Endothelial cell of umbilical vein (primary cell): ENCODE results near the gene MAN2C1. TPM values are rescaled to one million over a fixed set of nuclear protein-coding genes. Genes with fewer than 3 reads are reported as not detected.
"Not testable (repeated sequence)": the region's sequence is repeated elsewhere in the genome, so short reads cannot be mapped to it uniquely, and the experiment has no call there.

Experiments
- BruUV-seq: library from RNA; stranded (reverse); fragments of 400-500 nt; replicated peaks from 2 replicates; lab custom pipeline; 2021; lab: Mats Ljungman, UMichigan
- CTCF ChIA-PET: fragments of 300-600, 350-600 bp; sonication (Branson Sonifier 250); formaldehyde crosslinking; loops from one replicate; lab custom pipeline; 2021; ENCODE audit warnings: antibody characterized with exemption, inconsistent platforms; lab: Charles Lee
- POLR2A ChIA-PET: fragments of 300-600, 350-600 bp; sonication (Branson Sonifier 250); formaldehyde crosslinking; loops from one replicate; lab custom pipeline; 2021; ENCODE audit warnings: antibody characterized with exemption, inconsistent platforms; lab: Charles Lee
- DNase-seq: peaks from one replicate; pipeline ENCODE4 v3.0.0-alpha.2; 2011; ENCODE audit warnings: low read depth, low spot score
- FAIRE-seq: peaks from 2 replicates; lab custom pipeline; 2011; peaks lifted over from hg19 to GRCh38; lab: Jason Lieb, UNC
- H2AFZ ChIP-seq: 2 replicates; pipeline ENCODE4 v1.6.0; 2012; ENCODE audit warnings: low read depth, low read length, control low read depth, inconsistent platforms
- H3K27ac ChIP-seq: 2 replicates; pipeline ENCODE4 v1.5.1; 2011; ENCODE audit warnings: low read depth, mild to moderate bottlenecking, control low read depth, low read length, moderate library complexity; ENCODE audit not compliant: insufficient read depth
- H3K27me3 ChIP-seq, 2 experiments: 2 replicates each; pipeline versions ENCODE4 v1.6.0 to v1.6.1; 2011; ENCODE audit warnings: low read length in 2 of 2, mixed read lengths in 1 of 2; ENCODE audit not compliant: control insufficient read depth in 2 of 2, insufficient read depth in 2 of 2
- H3K36me3 ChIP-seq, 2 experiments: 2 replicates in 1 of 2; 3 replicates in 1 of 2; pipeline ENCODE4 v1.5.1; 2011; ENCODE audit warnings: low read length in 2 of 2, mild to moderate bottlenecking in 1 of 2, moderate library complexity in 1 of 2; ENCODE audit not compliant: control insufficient read depth in 2 of 2, insufficient read depth in 2 of 2; ENCODE audit errors: extremely low read depth in 1 of 2
- H3K4me1 ChIP-seq: 3 replicates; pipeline ENCODE4 v1.5.1; 2011; ENCODE audit warnings: mild to moderate bottlenecking, low read length; ENCODE audit not compliant: control insufficient read depth, insufficient read depth; ENCODE audit errors: extremely low read depth
- H3K4me2 ChIP-seq: 2 replicates; pipeline ENCODE4 v1.6.1; 2011; ENCODE audit warnings: low read length, control low read depth, mixed read lengths; ENCODE audit not compliant: insufficient read depth
- H3K4me3 ChIP-seq, 3 experiments: fragments of 200-600 bp in 1 of 3; sonication (generic), shearing (Covaris generic) in 1 of 3; replicated peaks in 1 of 3; 2 replicates each; pipeline ENCODE4 v1.5.1; 2011 to 2016; ENCODE audit warnings: control low read depth in 3 of 3, low read length in 3 of 3, mild to moderate bottlenecking in 2 of 3, inconsistent platforms in 1 of 3, low read depth in 1 of 3, moderate library complexity in 1 of 3; ENCODE audit not compliant: insufficient read depth in 1 of 3
- H3K79me2 ChIP-seq: 2 replicates; pipeline ENCODE4 v1.6.0; 2012; ENCODE audit warnings: low read length, inconsistent platforms; ENCODE audit not compliant: control insufficient read depth, insufficient read depth
- H3K9ac ChIP-seq: replicated peaks from 2 replicates; pipeline ENCODE3; 2011; ENCODE audit warnings: low read length, control low read depth; ENCODE audit not compliant: insufficient read depth; ENCODE audit errors: extremely low read depth
- H3K9me1 ChIP-seq: replicated peaks from 3 replicates; pipeline ENCODE4 v1.6.0; 2011; ENCODE audit warnings: mild to moderate bottlenecking, low read length; ENCODE audit not compliant: control insufficient read depth, insufficient read depth; ENCODE audit errors: extremely low read depth
- H3K9me3 ChIP-seq: replicated peaks from 2 replicates; pipeline ENCODE4 v1.5.1; 2012; ENCODE audit warnings: low read length, inconsistent platforms; ENCODE audit not compliant: control insufficient read depth, insufficient read depth
- H4K20me1 ChIP-seq: replicated peaks from 2 replicates; pipeline ENCODE3; 2011; ENCODE audit warnings: mild to moderate bottlenecking, low read length; ENCODE audit not compliant: control insufficient read depth, insufficient read depth; ENCODE audit errors: extremely low read depth
- CTCF ChIP-seq, 2 donors: IDR thresholded peaks; 1 replicate in 1 of 2; 2 replicates in 1 of 2; pipeline ENCODE4 v1.5.1; 2011; ENCODE audit warnings: low read length in 2 of 2, mild to moderate bottlenecking in 2 of 2, moderate library complexity in 2 of 2, control low read depth in 1 of 2, inconsistent platforms in 1 of 2, low read depth in 1 of 2; ENCODE audit not compliant: insufficient read depth in 1 of 2; ENCODE audit errors: extremely low read depth in 1 of 2
- EZH2 ChIP-seq: IDR thresholded peaks from 2 replicates; pipeline ENCODE4 v1.6.1; 2012; ENCODE audit warnings: borderline replicate concordance, low read depth, mild to moderate bottlenecking, moderate library complexity, low read length, inconsistent platforms; ENCODE audit not compliant: severe bottlenecking
- FOS ChIP-seq: IDR thresholded peaks from 2 replicates; pipeline ENCODE4 v1.6.1; 2011; ENCODE audit warnings: mild to moderate bottlenecking, low read length, moderate library complexity, borderline replicate concordance; ENCODE audit not compliant: insufficient read depth
- GATA2 ChIP-seq: IDR thresholded peaks from 2 replicates; pipeline ENCODE4 v1.7.0; 2011; ENCODE audit warnings: low read depth, mild to moderate bottlenecking, moderate library complexity, mixed read lengths, low read length; ENCODE audit not compliant: insufficient read length, insufficient read depth
- JUN ChIP-seq: IDR thresholded peaks from 2 replicates; pipeline ENCODE4 v1.6.1; 2011; ENCODE audit warnings: borderline replicate concordance, low read depth; ENCODE audit not compliant: insufficient read length, insufficient read depth
- MYC ChIP-seq: IDR thresholded peaks from one replicate; pipeline ENCODE4 v1.6.1; 2011; ENCODE audit warnings: mild to moderate bottlenecking, low read depth, low read length
- POLR2A ChIP-seq: IDR thresholded peaks from 2 replicates; pipeline ENCODE4 v1.6.1; 2012; ENCODE audit warnings: low read depth, mild to moderate bottlenecking, control low read depth, low read length
- POLR2AphosphoS5 ChIP-seq: IDR thresholded peaks from 2 replicates; pipeline ENCODE4 v1.6.1; 2012; ENCODE audit warnings: low read depth, mild to moderate bottlenecking, control low read depth, low read length, moderate library complexity; ENCODE audit not compliant: insufficient read depth
- dilution Hi-C: fragments of 300-500 bp; cut with MboI; formaldehyde crosslinking; loops from one replicate; pipeline ENCODE4 v1.15.0; 2019; ENCODE audit warnings: low sequenced_read_pairs; ENCODE audit not compliant: extremely low pct_ligation_motif_present
- intact Hi-C: fragments of 100-400 bp; cut with micrococcal nuclease; formaldehyde crosslinking; loops from one replicate; pipeline ENCODE4 v1.10.0; 2022
- polyA plus RNA-seq, 4 experiments: library from polyadenylated mRNA; depleted of rRNA in 3 of 4; stranded (reverse) in 3 of 4; unstranded in 1 of 4; fragments of >200 nt; gene quantifications; 2 replicates each; pipeline versions ENCODE4 v1.2.1 to v1.2.3, GENCODE V29; 2011 to 2012; ENCODE audit warnings: missing spikeins in 1 of 4
- total RNA-seq: library from RNA; stranded (reverse); gene quantifications from 2 replicates; pipeline ENCODE4 v1.2.3, GENCODE V29; 2021
- TF ChIP-seq, protein P1 (sequence below): IDR thresholded peaks from 2 replicates; pipeline ENCODE4 v1.6.1; 2011; ENCODE audit not compliant: insufficient read depth, insufficient read length

The MAN2C1 gene
- total and polyA plus RNA-seq, 2 donors (not counting 3 experiments of a cell fraction or from before 2014, with no cell fraction given) = 198 to 248 TPM

GRCh38 chr15:75325922-75326321, 42.5 kb downstream of the MAN2C1 start:
- DNase-seq (no peak), FAIRE-seq (no peak)
- intact Hi-C loops (no loop called here), dilution Hi-C loops (no loop called here)
- no peak overlapping the region for H2AFZ ChIP-seq
- H3K79me2 ChIP-seq = no peaks in the 10 kb centered on the region
- no peak overlapping the region for H3K27ac ChIP-seq
- H3K9me3 ChIP-seq = no peaks in the 10 kb centered on the region
- H3K4me3 ChIP-seq = no peak overlapping the region
- CTCF ChIA-PET = no interaction called here
- no peaks in the 10 kb centered on the region for H3K9me1 ChIP-seq
- no TSS peak for BruUV-seq
- H3K36me3 ChIP-seq = no peaks in the 10 kb centered on the region
- POLR2A ChIA-PET = no interaction called here
- H3K9ac ChIP-seq = no peak overlapping the region
- H3K4me1 ChIP-seq = no peaks in the 10 kb centered on the region
- TF ChIP-seq JUN = no peak
- H3K4me2 ChIP-seq = no peak overlapping the region
- H3K27me3 ChIP-seq = peaks cover 0 to 2% of the 10 kb centered on the region in 2 experiments
- no peaks in the 10 kb centered on the region for H4K20me1 ChIP-seq

GRCh38 chr15:75321711-75322110, 46.7 kb downstream of the MAN2C1 start:
- TF ChIP-seq FOS = no peak
- TF ChIP-seq MYC = no peak
- TF ChIP-seq EZH2 = no peak
- no peak for TF ChIP-seq GATA2
- TF ChIP-seq CTCF (IDR thresholded peaks at IDR 0.05; ENCODE audit: extremely low read depth in 1 of 2, insufficient read depth in 1 of 2, low read depth in 1 of 2, low read length in 2 of 2) = no peak
- no peak for TF ChIP-seq POLR2A
- no peak for TF ChIP-seq POLR2AphosphoS5
- TF ChIP-seq, protein P1, sequence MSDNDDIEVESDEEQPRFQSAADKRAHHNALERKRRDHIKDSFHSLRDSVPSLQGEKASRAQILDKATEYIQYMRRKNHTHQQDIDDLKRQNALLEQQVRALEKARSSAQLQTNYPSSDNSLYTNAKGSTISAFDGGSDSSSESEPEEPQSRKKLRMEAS = no peak
- TF ChIP-seq JUN = no peak
- dilution Hi-C loops (no loop called here), intact Hi-C loops (no loop called here)
- H4K20me1 ChIP-seq = no peaks in the 10 kb centered on the region
- peaks cover 0 to 2% of the 10 kb centered on the region in 2 experiments for H3K27me3 ChIP-seq
- no TSS peak for BruUV-seq
- H3K9me1 ChIP-seq = no peaks in the 10 kb centered on the region
- H3K27ac ChIP-seq = no peak overlapping the region
- no peak overlapping the region for H3K4me2 ChIP-seq
- H3K9ac ChIP-seq = no peak overlapping the region
- no peaks in the 10 kb centered on the region for H3K36me3 ChIP-seq
- H2AFZ ChIP-seq = no peak overlapping the region
- H3K4me3 ChIP-seq = no peak overlapping the region
- H3K9me3 ChIP-seq = no peaks in the 10 kb centered on the region
- ChIA-PET CTCF (no interaction called here), POLR2A (no interaction called here)
- H3K4me1 ChIP-seq = no peaks in the 10 kb centered on the region
- no peak for DNase-seq
- no peak for FAIRE-seq
- no peaks in the 10 kb centered on the region for H3K79me2 ChIP-seq

- FAIRE-seq, H4K20me1 ChIP-seq, DNase-seq, H2AFZ ChIP-seq, BruUV-seq, H3K79me2 ChIP-seq, H3K4me3 ChIP-seq, dilution Hi-C loops, POLR2A ChIA-PET, H3K27me3 ChIP-seq, H3K9me3 ChIP-seq, H3K9ac ChIP-seq, H3K9me1 ChIP-seq, intact Hi-C loops, CTCF ChIA-PET, H3K4me2 ChIP-seq, H3K36me3 ChIP-seq, H3K4me1 ChIP-seq, H3K27ac ChIP-seq: not testable (repeated sequence)
These were observed 49.0 kb downstream of the MAN2C1 start for GRCh38 chr15:75319231-75319897.
